K562 (cell line): ENCODE measurements around the gene ASPDH. TPM values are rescaled to one million over a fixed set of nuclear protein-coding genes. Genes with fewer than 3 reads are reported as not detected.
A peak's percentile ranks its signal among the peaks of the same experiment; 100 is the strongest.

ENCODE experiments used
- ATF1 ChIP-seq, 2 experiments: fragments of 450-650 bp in 1 of 2; IDR thresholded peaks; 2 replicates each; pipeline ENCODE4 v1.6.1; 2016; ENCODE audit warnings: missing compliant biosample characterization in 1 of 2, missing genetic modification characterization in 1 of 2
- E2F8 ChIP-seq: fragments of 450-650 bp; IDR thresholded peaks from 2 replicates; pipeline ENCODE4 v1.7.1; 2018; ENCODE audit warnings: mild to moderate bottlenecking, low read depth; ENCODE audit not compliant: partially characterized antibody
- JUND ChIP-seq, 2 experiments: IDR thresholded peaks; 2 replicates in 1 of 2; 3 replicates in 1 of 2; pipeline ENCODE4 v1.6.1; 2011; ENCODE audit warnings: borderline replicate concordance in 2 of 2, low read depth in 2 of 2, low read length in 2 of 2, improper control_type of control experiment in 1 of 2, missing biosample characterization in 1 of 2, missing genetic modification characterization in 1 of 2, missing genetic modification reagents in 1 of 2
- MAX ChIP-seq: sonication (generic); formaldehyde crosslinking; IDR thresholded peaks from 2 replicates; pipeline ENCODE4 v1.9.0; 2022; ENCODE audit warnings: mild to moderate bottlenecking, missing genetic modification reagents
- MTF1 ChIP-seq: fragments of 250-450 bp; sonication (Bioruptor Pico); IDR thresholded peaks from 2 replicates; pipeline ENCODE4 v1.9.0; 2021; ENCODE audit warnings: moderate library complexity, mild to moderate bottlenecking, inconsistent platforms, borderline replicate concordance
- OTX1 ChIP-seq: fragments of 450-650 bp; formaldehyde crosslinking; IDR thresholded peaks from 2 replicates; pipeline ENCODE4 v1.4.0; 2022; ENCODE audit warnings: mild to moderate bottlenecking
- PKNOX1 ChIP-seq: fragments of 450-650 bp; IDR thresholded peaks from 2 replicates; pipeline ENCODE4 v1.6.1; 2016
- THRA ChIP-seq: fragments of 450-650 bp; IDR thresholded peaks from 2 replicates; pipeline ENCODE4 v1.6.1; 2017; ENCODE audit warnings: mild to moderate bottlenecking, moderate library complexity
- ZNF436 ChIP-seq: fragments of 250-450, 450-650 bp; sonication (Bioruptor Pico); formaldehyde crosslinking; IDR thresholded peaks from 2 replicates; pipeline ENCODE4 v1.7.0; 2020; ENCODE audit warnings: mild to moderate bottlenecking
- ZNF639 ChIP-seq, 2 experiments: fragments of 200-800 bp in 1 of 2; sonication (Bioruptor generic) in 1 of 2; sonication (generic) in 1 of 2; formaldehyde crosslinking in 1 of 2; IDR thresholded peaks in 1 of 2; conservative IDR thresholded peaks in 1 of 2; 2 replicates each; pipeline versions ENCODE4 v1.5.0 to v1.6.1; 2016 to 2020; ENCODE audit warnings: missing compliant biosample characterization in 1 of 2, missing genetic modification characterization in 1 of 2, missing genetic modification reagents in 1 of 2
- ZSCAN29 ChIP-seq: fragments of 450-650 bp; IDR thresholded peaks from 2 replicates; pipeline ENCODE4 v1.6.1; 2017
- polyA plus RNA-seq, 8 experiments: library from polyadenylated mRNA; depleted of rRNA in 4 of 8; stranded (reverse) in 5 of 8; unstranded in 3 of 8; fragments of >200 nt; fragmentation: Nextera tagmentation in 2 of 8; fragmentation: Illumina TruSeq in 1 of 8; extraction: Ambion mirVana in 2 of 8; extraction: Trizol in 1 of 8; gene quantifications; 2 replicates each; pipeline versions ENCODE4 v1.2.1 to v1.2.3, GENCODE V29; 2011 to 2014; ENCODE audit warnings: inconsistent platforms in 1 of 8, missing spikeins in 1 of 8
- total RNA-seq, 7 experiments: library from RNA; depleted of rRNA in 6 of 7; stranded (reverse); fragments of >200 nt in 6 of 7; fragmentation: Illumina TruSeq in 2 of 7; extraction: Trizol in 2 of 7; gene quantifications; 2 replicates each; pipeline versions ENCODE4 v1.2.1 to v1.2.3, GENCODE V29; 2011 to 2021; ENCODE audit warnings: low replicate concordance in 1 of 7

The ASPDH gene
- total and polyA plus RNA-seq, 9 of the 15 experiments (the other 6 are each of a cell fraction or from before 2014, with no cell fraction given) = not detected

GRCh38 chr19:50478901-50479715 lies 34.6 kb downstream of the ASPDH start (continued):
- TF ChIP-seq OTX1 = no peak
- TF ChIP-seq THRA = no peak
- TF ChIP-seq ZNF639 (CRISPR knock-in tag; conservative IDR thresholded peaks at IDR 0.05 in 1 of 2, IDR thresholded peaks at IDR 0.05 in 1 of 2) = no peak
- no peak for TF ChIP-seq PKNOX1
- 0 out of 2 replicates have a peak, but pooled peaks have one; percentile 10 for TF ChIP-seq MAX (CRISPR knock-in tag)
- no peak for TF ChIP-seq MTF1 (CRISPR knock-in tag)
- no peak for TF ChIP-seq E2F8
- no peak for TF ChIP-seq ZSCAN29
- TF ChIP-seq JUND (IDR thresholded peaks at IDR 0.05; ENCODE audit: borderline replicate concordance, low read depth, low read length) = peak; percentile 41; the same call in 1 of the 2 replicates
- no peak for TF ChIP-seq JUND (tag; IDR thresholded peaks at IDR 0.05; ENCODE audit: borderline replicate concordance, low read depth, low read length)
- no peak for TF ChIP-seq ATF1 (CRISPR knock-in tag; IDR thresholded peaks at IDR 0.05)
- no peak for TF ChIP-seq ATF1 (tag; IDR thresholded peaks at IDR 0.05)
- no peak for TF ChIP-seq ZNF436 (CRISPR knock-in tag)
